Panc1 (cell line): ENCODE results near the gene MEA1.

Source experiments
- CTCF ChIP-seq: fragments of 450-650 bp; IDR thresholded peaks from 2 replicates; pipeline ENCODE4 v1.5.1; 2017; ENCODE audit warnings: mild to moderate bottlenecking
- POLR2AphosphoS5 ChIP-seq: IDR thresholded peaks from 2 replicates; pipeline ENCODE4 v1.6.1; 2012; ENCODE audit warnings: mild to moderate bottlenecking, low read depth, low read length, moderate library complexity
- REST ChIP-seq, 2 experiments: IDR thresholded peaks; 2 replicates each; pipeline ENCODE4 v1.6.1; 2011 to 2012; ENCODE audit warnings: low read depth in 2 of 2, control low read depth in 1 of 2, low read length in 1 of 2, mild to moderate bottlenecking in 1 of 2, moderate library complexity in 1 of 2; ENCODE audit not compliant: insufficient read depth in 1 of 2
- SIN3A ChIP-seq: IDR thresholded peaks from 2 replicates; pipeline ENCODE4 v1.6.1; 2012; ENCODE audit warnings: low read depth, mild to moderate bottlenecking, low read length, moderate library complexity, borderline replicate concordance; ENCODE audit not compliant: insufficient read depth
- TCF7L2 ChIP-seq: IDR thresholded peaks from 2 replicates; pipeline ENCODE4 v1.6.1; 2011; ENCODE audit warnings: mild to moderate bottlenecking, low read depth, low read length, inconsistent platforms

- no peak for TF ChIP-seq TCF7L2
- no peak for TF ChIP-seq POLR2AphosphoS5
- no peak for TF ChIP-seq CTCF
- TF ChIP-seq REST (IDR thresholded peaks at IDR 0.05; ENCODE audit: insufficient read depth in 1 of 2, low read depth in 2 of 2, low read length in 1 of 2): no peak
- no peak for TF ChIP-seq SIN3A
Observed at GRCh38 chr6:43052842-43053544, 39.2 kb upstream of the MEA1 start.
